Activated CD8-positive, alpha-beta memory T cell treated with anti-CD3 and anti-CD28 coated beads, Interleukin-2, amount 50 U/mL, for 48 hours (primary cell): ENCODE data around the gene ABLIM2.
"Not testable (repeated sequence)": the region's sequence is repeated elsewhere in the genome, so short reads cannot be mapped to it uniquely, and the experiment has no call there.

Experiments
- DNase-seq: peaks from one replicate; pipeline ENCODE4 v3.0.0-alpha.2; 2020

Gene ABLIM2

DNA sequence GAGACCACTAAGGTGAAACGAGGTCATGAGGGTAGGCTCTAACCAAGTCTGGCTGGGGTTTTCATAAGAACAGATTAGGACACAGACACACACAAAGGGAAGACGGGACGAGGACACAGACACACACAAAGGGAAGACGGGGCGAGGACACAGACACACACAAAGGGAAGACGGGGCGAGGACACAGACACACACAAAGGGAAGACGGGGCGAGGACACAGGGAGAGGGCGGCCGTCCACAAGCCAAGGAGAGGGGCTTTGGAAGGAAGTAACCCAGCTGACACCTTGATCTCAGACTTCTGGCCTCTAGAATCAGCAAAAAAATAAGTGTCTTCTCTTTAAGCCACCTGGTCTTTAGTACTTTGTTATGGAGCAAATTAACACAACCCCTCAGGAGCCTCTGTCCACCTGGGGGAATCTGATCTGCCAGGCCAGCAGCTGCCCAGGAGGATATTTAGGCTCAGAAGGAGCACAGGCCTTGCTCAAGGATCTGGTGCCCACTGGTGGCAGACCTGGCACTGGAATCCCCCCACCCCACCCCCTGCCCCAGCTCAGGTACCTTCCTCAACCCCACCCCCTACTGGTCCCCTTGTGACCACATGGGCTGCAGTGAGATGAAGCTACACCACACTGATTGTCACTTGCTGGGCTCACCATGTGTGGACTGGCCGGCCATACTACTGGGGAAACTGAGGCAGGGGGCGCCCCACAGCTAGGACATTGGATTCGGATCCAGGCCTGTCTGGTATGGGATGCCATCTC lies 2.8 kb downstream of the ABLIM2 start:
- no peak for DNase-seq

DNA sequence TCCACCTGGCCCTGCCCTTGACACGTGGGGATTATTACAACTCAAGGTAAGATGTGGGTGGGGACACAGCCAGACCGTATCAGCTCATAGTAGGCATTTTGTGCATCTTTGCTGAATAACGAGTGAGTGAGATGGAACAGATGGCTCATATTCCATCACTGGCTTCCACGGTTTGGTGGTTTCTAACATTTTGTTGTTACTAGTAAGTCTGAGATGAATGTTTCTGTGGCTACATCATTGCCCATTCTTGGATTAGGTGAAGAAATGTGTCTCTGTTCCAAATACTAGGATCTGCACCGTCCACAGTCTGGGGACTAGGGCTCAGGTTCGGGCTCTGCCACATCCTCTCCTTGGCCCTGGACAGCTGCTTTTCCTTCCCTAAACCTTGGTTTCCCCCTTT lies 3.6 kb downstream of the ABLIM2 start:
- no peak for DNase-seq

DNA sequence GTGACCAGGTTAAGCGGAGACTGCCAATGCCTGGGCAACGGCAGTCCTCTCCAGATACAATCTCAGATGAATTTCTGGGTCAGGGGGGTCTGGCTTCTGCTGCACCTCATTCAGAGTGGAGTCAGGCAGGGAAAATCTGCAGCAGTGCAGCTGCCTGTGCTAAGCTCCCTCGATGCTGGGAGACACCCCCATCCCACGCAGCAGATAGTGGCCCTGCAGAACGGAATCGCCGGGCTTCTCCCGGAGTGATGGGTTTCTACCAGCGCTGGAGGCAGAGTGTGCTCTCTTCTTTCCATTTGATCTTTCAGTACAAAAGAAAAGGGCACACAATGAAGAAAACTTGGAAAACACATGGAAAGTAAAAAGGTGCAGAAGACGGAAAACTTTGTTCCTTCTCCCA lies 5.2 kb downstream of the ABLIM2 start:
- no peak for DNase-seq

DNA sequence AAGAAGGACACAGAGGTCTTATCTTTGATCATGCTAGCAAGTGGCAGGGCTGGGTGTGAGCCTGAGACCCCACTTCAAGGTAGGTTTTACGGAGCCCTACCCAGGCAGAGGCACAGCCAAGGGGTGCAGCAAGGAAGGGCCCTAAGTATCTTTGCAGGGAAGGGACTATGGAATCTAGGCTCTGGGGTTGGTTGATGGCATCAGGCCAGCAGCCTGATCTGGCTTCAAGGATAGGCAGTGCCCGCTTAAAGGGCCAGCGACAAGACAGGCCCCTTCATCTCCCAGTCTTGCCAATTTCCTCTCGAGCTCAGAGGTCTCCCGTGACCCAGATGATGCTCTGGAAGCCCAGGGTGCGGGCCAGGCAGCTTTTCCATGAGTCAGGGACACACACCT lies 5.8 kb downstream of the ABLIM2 start:
- no peak for DNase-seq

DNA sequence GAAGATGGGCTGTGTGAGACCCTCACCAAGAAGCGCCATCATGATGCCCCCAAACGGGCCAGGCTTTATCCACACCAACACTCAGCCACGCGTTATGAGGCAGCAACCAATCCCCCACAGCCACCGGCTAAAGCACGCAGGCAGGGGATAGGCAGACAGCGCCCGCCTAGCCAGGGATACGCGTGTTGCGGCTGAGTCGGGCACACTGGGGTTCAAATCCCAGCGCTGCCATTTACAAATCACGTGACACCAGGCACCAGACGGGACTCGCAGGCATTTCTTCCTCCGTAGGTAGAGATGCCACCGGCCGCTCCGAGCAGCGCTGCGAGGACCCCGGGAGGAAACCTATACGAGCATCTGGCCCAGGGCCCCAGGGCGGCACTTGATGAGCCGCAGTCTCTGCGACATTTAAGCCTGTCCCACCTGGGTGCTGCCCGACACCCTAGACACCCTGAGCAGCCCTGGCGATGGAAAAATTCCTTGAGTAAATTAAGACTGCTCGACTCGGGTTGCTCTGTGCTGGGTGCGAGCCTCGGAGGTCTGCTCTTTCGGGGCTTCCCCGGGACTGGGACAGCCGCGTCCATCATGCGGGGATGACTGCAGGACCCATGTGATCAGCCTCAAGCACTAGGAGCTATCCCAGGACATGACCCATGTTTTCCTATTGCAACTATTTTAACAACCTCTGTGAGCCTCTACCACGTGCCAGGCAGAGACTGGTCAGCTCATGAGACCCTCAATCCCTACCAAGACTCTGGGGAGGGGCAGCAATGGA lies 6.3 kb downstream of the ABLIM2 start:
- DNase-seq, result no peak

DNA sequence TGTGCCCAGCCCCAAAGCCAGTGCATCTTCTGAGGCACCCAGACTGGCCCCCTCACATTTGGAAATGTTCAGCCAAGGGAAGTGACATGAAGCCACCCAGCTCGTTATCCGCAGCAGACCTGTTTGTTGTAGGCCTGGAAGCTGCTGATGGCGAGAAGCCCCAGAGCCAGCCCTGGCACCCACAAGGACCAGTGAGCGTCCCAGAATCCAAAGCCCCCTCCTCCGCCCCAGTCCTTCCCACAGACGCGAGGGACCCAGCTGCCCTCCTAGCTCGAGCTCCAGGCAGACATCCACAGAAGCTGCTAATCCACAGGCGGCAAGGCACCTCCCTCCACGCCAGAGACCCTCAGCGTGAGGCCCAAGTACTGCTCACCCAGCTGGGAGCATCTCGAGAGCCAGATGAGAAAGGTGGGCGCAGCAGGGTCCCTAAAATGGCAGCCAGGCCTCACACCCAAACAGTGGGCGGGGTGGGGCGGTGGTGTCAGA lies 7.4 kb downstream of the ABLIM2 start:
- no peak for DNase-seq

DNA sequence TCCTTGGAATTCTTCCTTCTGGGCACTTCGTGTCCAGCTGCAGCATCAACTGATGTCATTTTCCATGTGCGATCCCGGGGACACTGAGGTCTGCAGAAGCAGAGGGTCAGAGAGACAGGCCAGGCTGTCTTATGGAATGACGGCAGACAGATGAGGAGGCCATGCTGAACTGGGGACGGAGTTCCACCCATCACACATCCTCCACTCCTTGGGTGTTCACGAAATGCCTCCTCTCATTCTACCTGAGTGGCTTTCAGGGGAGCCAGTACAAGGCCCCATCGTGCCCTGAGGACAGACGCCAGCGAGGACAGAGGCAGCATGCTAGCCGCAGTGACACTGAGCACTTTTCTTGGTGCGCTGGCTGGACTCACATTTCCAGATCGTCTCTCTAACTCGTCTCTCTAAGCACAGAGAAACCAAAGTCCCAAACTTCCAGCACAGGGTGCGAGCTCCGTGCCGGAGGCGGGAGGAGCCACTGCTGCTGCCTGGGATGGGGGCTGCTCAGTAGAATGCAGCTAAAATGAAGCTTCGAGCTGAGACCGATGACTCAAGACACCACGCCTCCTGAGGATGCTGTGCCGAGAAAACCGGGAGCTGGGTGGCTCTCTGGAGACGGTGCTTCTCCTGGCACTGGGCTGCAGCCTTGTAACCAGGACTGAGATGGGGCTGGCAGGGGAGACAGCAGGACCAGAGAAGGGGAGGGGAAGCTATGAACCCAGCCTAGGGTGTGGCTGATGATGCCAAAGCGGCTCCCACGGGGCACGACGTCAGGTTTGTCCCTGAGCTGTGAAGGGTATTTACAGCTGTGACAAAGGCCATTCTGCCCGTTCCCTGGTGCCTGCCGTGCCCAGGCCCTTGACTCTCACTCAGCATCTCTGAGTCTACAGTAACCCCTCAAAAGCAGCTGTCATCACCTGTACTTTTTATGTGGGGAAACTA lies 8.2 kb downstream of the ABLIM2 start:
- DNase-seq, result no peak

DNA sequence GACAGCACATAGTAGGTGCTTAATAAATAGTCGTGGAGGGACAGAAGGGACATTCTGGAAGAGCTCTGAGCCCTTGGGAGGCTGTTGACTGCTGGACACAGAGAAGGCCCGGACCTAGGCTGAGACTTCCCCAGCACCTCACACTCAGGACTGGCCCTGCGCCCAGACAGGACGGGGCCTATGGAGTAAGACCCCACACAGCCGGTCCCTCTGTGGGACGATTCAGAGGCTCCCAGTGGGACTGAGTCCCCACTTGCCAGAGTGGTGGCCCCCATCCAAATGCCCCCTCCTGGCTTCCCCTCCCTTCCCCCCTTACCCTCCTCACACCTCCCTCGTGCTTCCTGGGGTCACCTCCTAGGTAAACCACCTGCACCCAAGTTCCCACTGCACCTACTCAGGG lies 8.9 kb downstream of the ABLIM2 start:
- no peak for DNase-seq

DNA sequence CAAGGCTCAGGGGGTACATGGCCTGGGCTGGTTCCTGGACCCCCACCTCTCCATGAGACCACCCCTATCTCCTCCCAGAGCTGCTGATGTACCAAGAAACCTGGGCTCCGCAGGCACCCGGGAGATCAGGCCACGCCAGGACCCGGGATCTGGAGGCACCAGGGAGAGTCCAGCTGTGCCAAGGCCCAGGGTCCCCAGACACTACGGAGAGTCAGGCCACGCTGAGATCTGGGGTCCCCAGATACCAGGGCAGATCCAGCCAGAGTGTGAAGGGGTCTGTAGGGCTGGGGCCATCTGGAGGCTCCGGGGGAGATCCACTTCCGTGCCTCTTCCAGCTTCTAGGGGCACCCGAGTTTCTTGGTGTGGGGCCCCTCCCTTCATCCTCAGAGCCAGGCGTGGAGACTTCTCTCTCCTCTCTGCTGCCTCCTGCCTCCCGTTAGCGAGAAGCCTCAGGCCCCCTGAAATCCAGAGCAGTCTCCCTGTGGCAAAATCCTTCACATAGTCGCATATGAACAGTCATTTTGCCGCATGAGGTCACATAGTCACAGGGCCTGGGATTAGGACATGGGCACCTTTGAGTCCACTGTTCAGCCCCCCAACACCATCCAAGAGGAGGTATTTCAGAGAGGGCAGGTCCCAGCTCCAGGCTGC lies 9.7 kb downstream of the ABLIM2 start:
- no peak for DNase-seq

DNA sequence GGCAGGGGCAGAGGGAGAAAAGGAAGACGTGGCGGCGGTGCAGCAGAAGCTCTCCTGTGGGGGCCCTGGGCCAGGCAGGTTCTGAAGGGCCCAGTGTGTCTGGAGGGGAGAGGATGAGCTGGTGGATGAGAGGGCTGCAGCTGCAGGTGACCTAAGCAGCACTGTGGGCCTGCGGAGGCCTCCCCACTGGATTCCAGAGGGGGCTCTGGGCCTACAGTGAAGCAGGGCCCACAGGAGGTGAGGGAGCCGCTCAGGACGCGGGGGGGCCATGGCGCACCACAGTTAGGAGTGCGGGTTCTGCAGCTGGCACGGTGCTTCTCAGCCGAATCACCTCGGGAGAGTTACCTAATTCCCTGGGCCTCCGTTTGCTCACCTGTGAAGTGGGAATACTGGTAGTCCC lies 10.5 kb downstream of the ABLIM2 start:
- DNase-seq, result no peak

DNA sequence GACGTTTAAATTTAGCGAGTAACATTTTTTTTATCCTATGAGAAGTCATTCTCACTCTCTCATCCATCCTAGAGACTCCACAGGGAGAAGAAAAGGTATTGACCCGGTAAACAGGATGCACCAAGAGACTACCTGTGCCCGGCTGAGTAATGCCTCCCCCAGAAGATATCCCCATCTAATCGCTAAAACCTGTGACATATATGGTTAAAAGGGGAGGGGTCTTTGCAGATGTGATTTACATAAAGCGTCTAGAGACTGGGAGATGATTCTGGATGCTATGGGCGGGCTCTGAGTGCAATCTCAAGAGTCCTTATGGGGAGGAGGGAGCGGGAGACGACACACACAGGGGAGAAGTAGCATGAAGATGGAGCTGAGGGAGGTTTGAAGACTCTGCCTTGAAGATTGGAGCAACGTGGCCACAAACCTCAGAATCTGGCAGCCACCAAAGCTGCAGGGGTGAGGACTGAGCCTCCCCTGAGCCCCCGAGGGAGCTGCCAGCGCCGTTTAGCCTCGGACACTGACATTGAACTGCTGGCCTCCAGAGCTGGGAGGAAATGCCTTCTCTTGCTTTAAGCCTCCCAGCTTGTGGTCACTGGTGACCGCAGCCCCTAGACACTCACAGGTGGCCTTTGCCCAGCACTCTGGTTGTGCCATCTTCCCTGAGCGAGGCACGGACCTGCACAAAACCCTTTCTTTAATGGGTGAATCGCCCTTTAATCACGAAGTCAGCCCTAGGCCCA lies 11.2 kb downstream of the ABLIM2 start:
- DNase-seq, result no peak

DNA sequence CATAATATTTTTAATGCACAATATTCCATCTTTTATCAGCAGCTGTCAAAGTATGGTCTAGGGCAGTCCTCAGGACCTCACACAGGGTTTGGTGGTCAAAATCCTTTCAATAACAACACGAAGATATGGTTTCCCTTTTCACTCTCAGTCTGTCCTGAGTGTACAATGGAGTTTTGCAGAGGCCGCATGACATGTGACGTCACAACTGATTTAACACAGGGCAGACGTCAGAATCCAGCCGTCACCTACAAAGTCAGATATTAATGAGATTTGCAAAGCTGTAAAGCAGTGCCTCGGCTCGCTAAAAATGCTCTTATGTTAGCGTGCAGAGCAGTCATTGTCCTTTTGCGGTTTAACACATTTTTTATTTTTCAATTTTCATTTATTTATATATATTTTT lies 12.5 kb downstream of the ABLIM2 start:
- no peak for DNase-seq

DNA sequence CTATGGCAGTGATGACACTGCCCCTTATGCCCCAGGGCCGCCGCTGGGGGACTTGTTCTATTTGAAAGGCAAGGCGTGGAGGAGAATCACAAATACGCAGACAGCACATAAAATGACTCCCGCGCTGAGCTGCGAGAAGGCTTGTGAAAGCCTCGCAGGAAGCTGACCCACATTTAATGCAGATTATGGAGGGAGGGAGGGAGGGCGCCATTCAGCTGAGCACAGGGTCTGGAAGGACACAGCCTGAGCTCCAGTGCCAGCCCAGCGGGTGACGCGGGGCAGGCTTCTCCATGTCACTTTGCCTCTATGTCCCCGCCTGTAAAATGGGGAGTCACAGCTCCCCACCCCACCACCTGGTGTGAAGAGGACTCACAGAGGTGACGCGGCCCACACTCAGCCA lies 14.3 kb downstream of the ABLIM2 start:
- no peak for DNase-seq

DNA sequence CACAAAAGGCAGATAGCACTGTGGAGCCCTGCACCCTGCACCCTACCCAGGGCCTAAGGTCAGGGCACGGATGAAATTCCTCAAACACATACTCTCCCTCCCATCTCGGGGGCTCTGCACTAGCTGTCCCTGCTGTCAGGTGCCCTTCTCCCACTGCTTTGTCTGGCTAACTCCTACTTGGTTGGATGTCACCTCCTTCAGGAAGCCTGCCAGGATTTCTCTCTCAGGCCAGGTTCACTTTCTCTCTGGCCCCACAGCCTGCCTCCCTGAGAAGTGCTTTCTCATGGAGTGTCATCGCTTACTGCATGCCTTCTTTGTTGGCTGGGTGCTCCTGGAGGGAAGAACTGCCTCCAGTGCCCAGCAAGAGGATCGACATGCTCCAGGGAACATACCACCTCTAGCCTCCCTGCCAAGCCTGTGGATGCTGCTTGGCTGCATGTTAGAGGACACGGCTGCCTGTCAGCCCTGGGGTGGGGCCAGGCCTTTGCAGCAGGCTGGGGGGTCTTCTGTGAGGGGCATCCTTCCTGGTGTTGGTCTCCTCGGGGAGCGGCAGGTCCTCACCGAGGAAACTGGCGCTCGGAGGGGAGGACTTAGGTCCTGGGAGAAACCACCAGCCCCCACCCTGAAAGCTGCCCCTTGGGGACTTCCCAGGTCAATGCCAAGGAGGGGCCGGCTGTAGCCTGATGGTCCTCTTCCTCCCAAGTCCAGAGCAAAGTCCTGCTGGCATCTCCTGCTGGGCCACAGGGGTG lies 15.0 kb downstream of the ABLIM2 start:
- DNase-seq, result no peak

DNA sequence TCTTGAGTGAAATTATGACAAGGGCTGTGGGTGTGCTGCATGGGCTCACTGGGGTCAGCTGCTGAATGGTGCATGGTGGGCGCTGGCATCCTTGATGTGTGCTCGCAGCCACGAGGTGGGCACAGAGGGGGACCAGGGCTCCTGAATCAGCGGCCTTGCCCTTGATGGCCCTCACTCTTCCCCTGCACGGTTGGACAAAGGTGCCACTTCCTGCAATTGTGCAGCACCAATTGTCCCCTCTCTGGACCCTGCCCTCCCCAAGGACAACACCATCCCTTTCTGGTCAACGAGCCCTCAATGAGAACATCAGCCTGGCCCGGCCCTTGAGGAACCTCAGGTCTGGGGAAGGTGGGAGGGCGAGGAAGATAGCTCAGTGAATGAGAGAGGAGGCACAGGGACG lies 16.1 kb downstream of the ABLIM2 start:
- DNase-seq, result no peak

DNA sequence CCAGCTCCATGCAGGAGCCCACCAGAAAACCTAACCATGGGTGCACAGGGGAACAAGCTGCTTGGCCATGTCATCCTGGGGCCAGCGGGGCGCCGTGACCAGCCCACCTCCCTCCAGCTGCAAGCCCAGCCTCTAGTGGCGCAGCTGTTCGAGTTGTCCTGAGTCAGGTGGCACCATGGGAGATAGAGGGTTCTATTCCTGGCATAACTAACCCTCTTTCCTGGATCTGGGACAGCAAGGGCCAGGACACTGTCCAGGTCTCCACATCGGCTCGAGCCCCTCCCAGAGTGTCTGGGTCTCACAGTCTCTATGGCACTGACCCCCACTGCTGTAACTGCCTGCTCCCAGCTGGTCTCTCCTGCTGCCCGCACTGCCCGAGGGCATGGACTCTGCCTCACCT lies 16.7 kb downstream of the ABLIM2 start:
- DNase-seq, result no peak

DNA sequence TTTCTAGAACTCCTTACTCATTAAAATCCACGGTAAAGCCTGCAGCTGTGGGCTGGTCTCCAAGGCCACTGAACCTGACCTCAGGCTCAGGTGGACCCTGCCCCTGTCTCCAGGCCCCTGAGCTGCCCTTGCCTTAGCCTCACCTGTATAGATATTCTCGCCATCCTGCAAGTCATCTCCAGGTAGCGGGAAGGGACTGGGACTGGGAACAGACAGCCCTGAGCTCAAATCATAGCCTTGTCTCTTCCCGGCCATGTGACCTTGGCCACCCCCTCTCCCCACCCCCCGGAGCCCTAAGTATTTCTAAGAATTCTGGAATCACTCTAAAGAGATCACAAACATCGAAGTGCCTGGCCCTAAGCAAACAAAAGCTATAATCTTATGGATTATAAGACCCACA lies 17.7 kb downstream of the ABLIM2 start:
- DNase-seq, result no peak

DNA sequence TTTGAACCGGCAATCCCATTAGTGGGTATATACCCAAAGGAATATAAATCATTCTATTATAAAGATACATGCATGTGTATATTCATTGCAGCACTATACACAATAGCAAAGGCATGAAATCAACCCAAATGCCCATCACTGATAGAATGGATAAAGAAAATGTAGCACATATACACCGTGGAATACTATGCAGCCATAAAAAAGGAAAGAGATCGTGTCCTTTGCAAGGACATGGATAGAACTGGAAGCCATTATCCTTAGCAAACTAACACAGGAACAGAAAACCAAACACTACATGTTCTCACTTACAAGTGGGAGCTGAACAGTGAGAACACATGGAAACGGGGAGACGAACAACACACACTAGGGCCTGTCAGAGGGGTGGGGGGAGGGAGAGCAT lies 18.9 kb downstream of the ABLIM2 start:
- not testable (repeated sequence) for DNase-seq

DNA sequence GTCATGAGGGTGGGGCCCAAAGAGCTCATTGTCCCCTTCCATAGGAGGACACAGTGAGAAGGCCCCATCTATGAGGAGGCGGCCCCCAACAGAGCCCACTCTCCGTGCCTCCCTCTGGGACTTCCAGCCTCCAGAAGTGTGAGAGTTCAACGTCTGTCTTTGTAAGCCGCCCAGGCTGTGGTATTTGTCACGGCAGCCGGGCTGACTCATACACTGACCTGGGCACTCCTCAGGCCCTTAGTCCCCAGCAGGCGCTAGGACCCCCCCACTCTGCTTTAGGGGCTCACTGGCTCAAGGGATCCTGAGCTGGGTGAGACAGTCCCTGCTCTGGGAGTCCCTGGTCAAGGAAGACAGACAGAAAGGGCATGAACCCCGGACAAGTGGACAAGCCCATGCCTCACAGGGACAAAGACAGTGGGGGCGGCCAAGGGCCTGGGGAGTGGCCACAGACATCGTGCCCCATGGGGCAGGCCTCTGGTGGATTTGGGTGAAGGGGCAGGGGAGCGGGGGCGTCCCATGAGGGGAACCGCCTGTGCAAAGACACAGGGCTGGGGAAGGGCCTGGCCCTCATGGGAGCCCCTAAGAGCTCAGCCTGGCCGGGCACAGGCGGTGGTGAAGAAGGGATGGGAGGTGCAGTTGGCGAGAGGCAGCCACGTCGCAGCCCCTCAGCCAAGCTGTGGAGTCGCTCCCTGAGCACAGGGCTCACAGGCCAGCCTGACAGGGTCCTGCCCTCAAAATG lies 21.5 kb downstream of the ABLIM2 start:
- DNase-seq, result no peak

DNA sequence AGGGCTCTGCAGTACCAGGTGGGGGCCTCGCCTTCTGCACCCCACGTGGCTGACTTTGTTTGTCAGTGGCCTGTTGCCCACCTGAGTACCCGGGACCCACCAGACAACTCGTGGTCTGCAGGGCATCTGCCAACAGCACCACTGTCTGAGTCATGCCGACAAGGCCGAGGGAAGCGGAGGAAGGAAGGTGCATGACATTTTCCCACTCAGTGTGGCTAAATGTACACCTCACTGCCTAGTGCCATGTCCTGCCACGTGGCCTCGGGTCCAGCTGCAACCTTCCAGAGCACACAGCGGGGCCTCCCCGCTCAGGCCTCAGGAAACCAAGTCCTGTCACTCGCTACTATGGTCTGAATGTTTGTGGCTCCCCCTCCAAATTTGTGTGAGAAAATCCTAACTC lies 22.1 kb downstream of the ABLIM2 start:
- DNase-seq, result no peak

DNA sequence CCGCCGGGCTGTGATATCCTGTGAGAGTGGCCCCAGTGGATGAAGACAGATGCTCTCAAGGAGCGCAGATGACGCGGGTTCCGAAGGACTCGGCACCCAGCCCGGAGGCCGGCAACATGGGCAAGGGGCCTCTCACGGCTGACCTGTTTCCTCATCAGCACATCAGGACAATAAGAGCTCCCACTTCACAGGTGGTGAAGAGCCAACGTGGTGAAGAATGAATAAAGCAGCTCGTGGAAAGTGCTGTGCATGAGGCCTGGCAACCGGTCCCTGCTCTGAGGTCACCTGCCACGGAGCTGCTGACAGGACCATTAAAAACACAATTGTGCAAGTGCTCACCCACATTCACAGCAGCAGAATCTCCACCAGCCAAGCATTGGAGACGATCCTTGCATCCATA lies 22.9 kb downstream of the ABLIM2 start:
- no peak for DNase-seq
